Upper lobe of left lung (tissue), 4 donors: ENCODE measurements around the gene AGAP3.

Experiments
- POLR2A ChIP-seq, 4 donors: fragments of 450-650 bp; IDR thresholded peaks; one replicate each; pipeline ENCODE4 v1.5.1; 2016 to 2017; ENCODE audit warnings: antibody characterized with exemption in 4 of 4, mild to moderate bottlenecking in 2 of 4
- TF ChIP-seq, protein P1 (sequence below), 6 experiments: fragments of 450-650 bp in 4 of 6; fragments of 200-600 bp in 2 of 6; sonication (generic) in 2 of 6; IDR thresholded peaks; one replicate each; pipeline ENCODE4 v1.5.1; 2016 to 2019; ENCODE audit warnings: antibody characterized with exemption in 6 of 6

DNA sequence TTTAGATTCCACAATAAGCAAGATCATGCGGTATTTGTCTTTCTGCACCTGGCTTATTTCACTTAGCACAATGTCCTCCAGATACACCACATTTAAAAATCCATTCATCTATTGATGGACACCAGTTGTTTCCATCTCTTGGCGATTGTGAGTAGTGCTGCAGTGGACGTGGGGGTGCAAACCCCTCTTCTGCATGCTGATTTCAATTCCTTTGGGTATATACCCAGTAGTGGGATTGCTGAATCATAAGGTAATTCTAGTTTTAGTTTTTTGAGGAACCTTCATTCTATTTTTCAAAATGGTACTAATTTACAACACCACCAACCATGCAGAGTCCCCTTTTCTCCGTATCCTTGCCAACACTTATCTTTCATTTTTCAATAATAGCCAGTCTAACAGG lies 102.8 kb downstream of the AGAP3 start:
- TF ChIP-seq, protein P1, sequence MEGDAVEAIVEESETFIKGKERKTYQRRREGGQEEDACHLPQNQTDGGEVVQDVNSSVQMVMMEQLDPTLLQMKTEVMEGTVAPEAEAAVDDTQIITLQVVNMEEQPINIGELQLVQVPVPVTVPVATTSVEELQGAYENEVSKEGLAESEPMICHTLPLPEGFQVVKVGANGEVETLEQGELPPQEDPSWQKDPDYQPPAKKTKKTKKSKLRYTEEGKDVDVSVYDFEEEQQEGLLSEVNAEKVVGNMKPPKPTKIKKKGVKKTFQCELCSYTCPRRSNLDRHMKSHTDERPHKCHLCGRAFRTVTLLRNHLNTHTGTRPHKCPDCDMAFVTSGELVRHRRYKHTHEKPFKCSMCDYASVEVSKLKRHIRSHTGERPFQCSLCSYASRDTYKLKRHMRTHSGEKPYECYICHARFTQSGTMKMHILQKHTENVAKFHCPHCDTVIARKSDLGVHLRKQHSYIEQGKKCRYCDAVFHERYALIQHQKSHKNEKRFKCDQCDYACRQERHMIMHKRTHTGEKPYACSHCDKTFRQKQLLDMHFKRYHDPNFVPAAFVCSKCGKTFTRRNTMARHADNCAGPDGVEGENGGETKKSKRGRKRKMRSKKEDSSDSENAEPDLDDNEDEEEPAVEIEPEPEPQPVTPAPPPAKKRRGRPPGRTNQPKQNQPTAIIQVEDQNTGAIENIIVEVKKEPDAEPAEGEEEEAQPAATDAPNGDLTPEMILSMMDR (IDR thresholded peaks at IDR 0.05): no peak
- no peak for TF ChIP-seq POLR2A (IDR thresholded peaks at IDR 0.05)
